Esophagus muscularis mucosa (tissue), 3 donors: ENCODE results near the gene MTG1.

Experiments
- CTCF ChIP-seq, 3 experiments: fragments of 200-600 bp in 2 of 3; fragments of 450-650 bp in 1 of 3; sonication (generic) in 2 of 3; IDR thresholded peaks; one replicate each; pipeline ENCODE4 v1.5.1; 2017 to 2019; ENCODE audit warnings: antibody characterized with exemption in 3 of 3, mild to moderate bottlenecking in 2 of 3, moderate library complexity in 1 of 3
- POLR2A ChIP-seq: fragments of 450-650 bp; IDR thresholded peaks from one replicate; pipeline ENCODE4 v1.6.1; 2017; ENCODE audit warnings: antibody characterized with exemption, moderate library complexity, mild to moderate bottlenecking, low read depth
- POLR2AphosphoS5 ChIP-seq, 2 donors: sonication (generic); formaldehyde crosslinking; IDR thresholded peaks; one replicate each; pipeline ENCODE4 v1.6.1; 2017; ENCODE audit warnings: antibody characterized with exemption in 2 of 2

GRCh38 chr10:133378251-133379096 is 15.5 kb upstream of the MTG1 start:
- peak in 1 of 3 experiments; percentile 4 for TF ChIP-seq CTCF (IDR thresholded peaks at IDR 0.05)
- peak in 1 of 2 donors; percentile 55 for TF ChIP-seq POLR2AphosphoS5 (IDR thresholded peaks at IDR 0.05)
- TF ChIP-seq POLR2A: no peak
